ENCODE results near the gene KIF26A.

DNA sequence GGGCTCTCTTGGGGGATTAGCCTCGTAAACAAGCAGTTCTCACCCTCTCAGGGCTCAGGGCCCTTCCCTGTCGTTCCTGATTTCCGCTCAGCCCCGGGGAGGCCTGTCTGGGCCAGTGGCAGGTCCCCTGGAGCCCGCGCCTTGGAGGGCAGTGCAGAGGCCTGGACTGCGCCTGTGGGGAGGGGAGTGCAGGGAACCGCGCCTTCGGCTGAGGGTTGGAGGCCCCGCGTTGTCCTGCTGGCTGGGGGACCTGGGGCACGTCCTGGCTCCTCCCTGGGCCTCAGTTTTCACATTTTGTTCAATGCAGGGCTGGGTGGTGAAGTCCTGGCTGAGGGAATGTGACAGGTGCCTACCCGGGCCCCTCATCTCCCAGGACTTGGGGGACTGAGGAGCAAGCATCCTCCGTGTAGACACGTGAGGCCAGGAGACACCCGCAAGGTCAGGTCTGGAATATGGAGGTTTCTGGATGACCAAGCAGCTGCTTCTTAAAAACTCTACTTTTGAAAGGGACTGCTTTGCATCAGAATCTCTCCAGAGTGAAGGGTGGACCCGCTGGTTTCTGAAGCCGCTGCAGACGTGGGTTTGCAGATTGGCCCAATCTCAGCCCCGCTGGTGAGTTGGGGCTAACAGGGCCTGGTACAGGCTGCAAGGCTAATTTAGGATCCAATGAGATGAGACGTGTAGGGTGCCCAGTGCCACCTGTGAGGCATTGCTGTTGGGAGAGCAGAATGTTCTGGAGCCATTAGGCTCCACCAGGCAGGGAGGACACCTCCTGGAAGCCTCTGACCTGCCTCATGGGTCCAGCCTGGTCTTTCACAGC, 80.2 kb downstream of the KIF26A start:
- TF ChIP-seq, protein P1, sequence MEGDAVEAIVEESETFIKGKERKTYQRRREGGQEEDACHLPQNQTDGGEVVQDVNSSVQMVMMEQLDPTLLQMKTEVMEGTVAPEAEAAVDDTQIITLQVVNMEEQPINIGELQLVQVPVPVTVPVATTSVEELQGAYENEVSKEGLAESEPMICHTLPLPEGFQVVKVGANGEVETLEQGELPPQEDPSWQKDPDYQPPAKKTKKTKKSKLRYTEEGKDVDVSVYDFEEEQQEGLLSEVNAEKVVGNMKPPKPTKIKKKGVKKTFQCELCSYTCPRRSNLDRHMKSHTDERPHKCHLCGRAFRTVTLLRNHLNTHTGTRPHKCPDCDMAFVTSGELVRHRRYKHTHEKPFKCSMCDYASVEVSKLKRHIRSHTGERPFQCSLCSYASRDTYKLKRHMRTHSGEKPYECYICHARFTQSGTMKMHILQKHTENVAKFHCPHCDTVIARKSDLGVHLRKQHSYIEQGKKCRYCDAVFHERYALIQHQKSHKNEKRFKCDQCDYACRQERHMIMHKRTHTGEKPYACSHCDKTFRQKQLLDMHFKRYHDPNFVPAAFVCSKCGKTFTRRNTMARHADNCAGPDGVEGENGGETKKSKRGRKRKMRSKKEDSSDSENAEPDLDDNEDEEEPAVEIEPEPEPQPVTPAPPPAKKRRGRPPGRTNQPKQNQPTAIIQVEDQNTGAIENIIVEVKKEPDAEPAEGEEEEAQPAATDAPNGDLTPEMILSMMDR (IDR thresholded peaks at IDR 0.05), result no peak
- no peak for TF ChIP-seq POLR2A (IDR thresholded peaks at IDR 0.05)
- TF ChIP-seq POLR2AphosphoS5 (IDR thresholded peaks at IDR 0.05), result no peak

All from prostate gland (tissue), 2 donors.